ENCODE data around the gene CD9. TPM values are rescaled to one million over a fixed set of nuclear protein-coding genes. Genes with fewer than 3 reads are reported as not detected.
A peak's percentile ranks its signal among the peaks of the same experiment; 100 is the strongest.

The CD9 gene
- polyA plus RNA-seq, 3 donors: 7.6 to 323 (median 7.7) TPM

- Mint-ChIP-seq H3K4me3 (peak overlapping the region in 1 of 2 donors; percentile 44), H3K27me3 (ENCODE audit: low read depth in 3 of 3) (peaks cover 2 to 7% (median 6%) of the 10 kb centered on the region in 3 donors), H3K36me3 (peaks cover 0 to 4% of the 10 kb centered on the region in 2 donors), H3K9me3 (peaks cover 0 to 3% (median 0%) of the 10 kb centered on the region in 7 donors), H3K27ac (peak overlapping the region; percentile 49 to 90 (median 67)), H3K4me1 (peaks cover 31% of the 10 kb centered on the region)
- Histone ChIP-seq H3K4me1 (ENCODE audit: control insufficient read depth in 1 of 2, insufficient read depth in 2 of 2, low read length in 2 of 2) (peaks cover 31 to 32% of the 10 kb centered on the region in 2 donors), H3K4me3 (replicated peaks in 1 of 3; ENCODE audit: low read depth in 2 of 3, low read length in 3 of 3) (no peak overlapping the region), H2AFZ (ENCODE audit: insufficient read depth, low read depth, low read length, poor library complexity, severe bottlenecking) (peak overlapping the region; percentile 23), H3K36me3 (replicated peaks in 1 of 2; ENCODE audit: control insufficient read depth in 1 of 2, insufficient read depth in 2 of 2, low read length in 2 of 2) (no peaks in the 10 kb centered on the region), H3K4me2 (replicated peaks; ENCODE audit: extremely low read depth, low read length, poor library complexity, severe bottlenecking) (no peak overlapping the region), H3K9ac (ENCODE audit: insufficient read depth, low read length, poor library complexity, severe bottlenecking) (no peak overlapping the region), H3K9me3 (replicated peaks in 1 of 2; ENCODE audit: control insufficient read depth in 1 of 2, insufficient read depth in 1 of 2, low read length in 2 of 2) (no peaks in the 10 kb centered on the region), H4K20me1 (ENCODE audit: insufficient read depth, low read length) (no peaks in the 10 kb centered on the region), H3K27me3 (ENCODE audit: control insufficient read depth in 2 of 2, insufficient read depth in 2 of 2, low read length in 2 of 2) (no peaks in the 10 kb centered on the region), H3K27ac (ENCODE audit: low read depth in 1 of 2, low read length in 2 of 2) (no peak overlapping the region), H3K79me2 (ENCODE audit: insufficient read depth, low read length) (no peaks in the 10 kb centered on the region)
- 73% methylated on average over 3 of the region's 12 CpGs for WGBS (ENCODE audit: insufficient coverage)
- DNase-seq: peak in 1 of 3 donors; percentile 10
- TF ChIP-seq CTCF (IDR thresholded peaks at IDR 0.05): no peak
- intact Hi-C loops (cut with micrococcal nuclease): no loop called here
Observed at GRCh38 chr12:6226002-6226678, 25.9 kb downstream of the CD9 start.

- Histone ChIP-seq H3K4me2 (replicated peaks; ENCODE audit: extremely low read depth, low read length, poor library complexity, severe bottlenecking) (no peak overlapping the region), H3K4me1 (ENCODE audit: control insufficient read depth in 1 of 2, insufficient read depth in 2 of 2, low read length in 2 of 2) (peaks cover 32 to 36% of the 10 kb centered on the region in 2 donors), H2AFZ (ENCODE audit: insufficient read depth, low read depth, low read length, poor library complexity, severe bottlenecking) (peak overlapping the region; percentile 23), H3K36me3 (replicated peaks in 1 of 2; ENCODE audit: control insufficient read depth in 1 of 2, insufficient read depth in 2 of 2, low read length in 2 of 2) (no peaks in the 10 kb centered on the region), H3K79me2 (ENCODE audit: insufficient read depth, low read length) (no peaks in the 10 kb centered on the region), H3K27ac (ENCODE audit: low read depth in 1 of 2, low read length in 2 of 2) (no peak overlapping the region), H3K4me3 (replicated peaks in 1 of 3; ENCODE audit: low read depth in 2 of 3, low read length in 3 of 3) (no peak overlapping the region), H3K9ac (ENCODE audit: insufficient read depth, low read length, poor library complexity, severe bottlenecking) (no peak overlapping the region), H3K9me3 (replicated peaks in 1 of 2; ENCODE audit: control insufficient read depth in 1 of 2, insufficient read depth in 1 of 2, low read length in 2 of 2) (no peaks in the 10 kb centered on the region), H3K27me3 (ENCODE audit: control insufficient read depth in 2 of 2, insufficient read depth in 2 of 2, low read length in 2 of 2) (no peaks in the 10 kb centered on the region), H4K20me1 (ENCODE audit: insufficient read depth, low read length) (no peaks in the 10 kb centered on the region)
- no peak for TF ChIP-seq CTCF (IDR thresholded peaks at IDR 0.05)
- Mint-ChIP-seq H3K27ac (peak overlapping the region; percentile 49 to 90 (median 63)), H3K4me1 (peaks cover 36% of the 10 kb centered on the region), H3K9me3 (peaks cover 0 to 3% (median 0%) of the 10 kb centered on the region in 7 donors), H3K4me3 (peak overlapping the region in 1 of 2 donors; percentile 44), H3K36me3 (peaks cover 0 to 4% of the 10 kb centered on the region in 2 donors), H3K27me3 (ENCODE audit: low read depth in 3 of 3) (peaks cover 2 to 7% (median 3%) of the 10 kb centered on the region in 3 donors)
- 88% methylated on average over 5 of the region's 10 CpGs for WGBS (ENCODE audit: insufficient coverage)
- DNase-seq: no peak
- intact Hi-C loops (cut with micrococcal nuclease): no loop called here
Observed at GRCh38 chr12:6226679-6227051, 26.5 kb downstream of the CD9 start.

Measured in CD14-positive monocyte (primary cell).